PC-9 (cell line): ENCODE results near the gene LLPH. TPM values are rescaled to one million over a fixed set of nuclear protein-coding genes. Genes with fewer than 3 reads are reported as not detected.

Experiments
- BruUV-seq: library from RNA; stranded (reverse); fragments of 400-500 nt; replicated peaks from 2 replicates; lab custom pipeline; 2021; lab: Mats Ljungman, UMichigan
- CTCF ChIA-PET: fragments of 300-600 bp; sonication (Branson Sonifier 250); formaldehyde crosslinking; loops from one replicate; lab custom pipeline; 2022; ENCODE audit warnings: antibody characterized with exemption; lab: Charles Lee
- POLR2A ChIA-PET: fragments of 300-600 bp; sonication (Branson Sonifier 250); formaldehyde crosslinking; loops from one replicate; lab custom pipeline; 2022; ENCODE audit warnings: antibody characterized with exemption; ENCODE audit not compliant: unreplicated experiment; lab: Charles Lee
- DNase-seq, 2 experiments: peaks; one replicate each; pipeline versions ENCODE4 v3.0.0 to v3.0.0-alpha.2; 2015 to 2022; ENCODE audit warnings: mixed read lengths in 1 of 2
- H2AFZ ChIP-seq: fragments of 200-600 bp; sonication (generic); 2 replicates; pipeline ENCODE4 v1.8.1; 2017; ENCODE audit warnings: antibody characterized with exemption
- H3F3A ChIP-seq: fragments of 200-600 bp; sonication (generic); 2 replicates; pipeline ENCODE4 v1.8.1; 2017; ENCODE audit warnings: antibody characterized with exemption, mild to moderate bottlenecking, low read depth; ENCODE audit not compliant: insufficient read depth
- H3K27ac ChIP-seq: fragments of 200-600 bp; sonication (generic); 2 replicates; pipeline ENCODE4 v1.6.1; 2016; ENCODE audit warnings: mixed run types
- H3K27me3 ChIP-seq: fragments of 200-600 bp; sonication (generic); 2 replicates; pipeline ENCODE4 v1.6.1; 2016; ENCODE audit warnings: low read depth, mixed run types; ENCODE audit not compliant: insufficient read depth
- H3K36me3 ChIP-seq: fragments of 200-600 bp; sonication (generic); 2 replicates; pipeline ENCODE4 v1.6.1; 2016; ENCODE audit warnings: low read depth, mixed run types
- H3K4me1 ChIP-seq: fragments of 200-600 bp; sonication (generic); replicated peaks from 2 replicates; pipeline ENCODE4 v1.6.1; 2016; ENCODE audit warnings: mixed run types; ENCODE audit not compliant: insufficient read depth
- H3K4me2 ChIP-seq: fragments of 200-600 bp; sonication (generic); 2 replicates; pipeline ENCODE4 v1.6.1; 2017; ENCODE audit warnings: mixed run types
- H3K4me3 ChIP-seq: fragments of 200-600 bp; sonication (generic); 2 replicates; pipeline ENCODE4 v1.6.1; 2016; ENCODE audit warnings: mixed run types
- H3K79me2 ChIP-seq: fragments of 200-600 bp; sonication (generic); 2 replicates; pipeline ENCODE4 v1.6.1; 2017; ENCODE audit warnings: low read depth, mixed run types
- H3K9me2 ChIP-seq: fragments of 200-600 bp; sonication (generic); 2 replicates; pipeline ENCODE4 v1.8.1; 2017; ENCODE audit warnings: mild to moderate bottlenecking; ENCODE audit not compliant: insufficient read depth
- H3K9me3 ChIP-seq: fragments of 200-600 bp; sonication (generic); 2 replicates; pipeline ENCODE4 v1.8.1; 2016; ENCODE audit warnings: low read depth; ENCODE audit not compliant: insufficient read depth
- H4K20me1 ChIP-seq: fragments of 200-600 bp; sonication (generic); 2 replicates; pipeline ENCODE4 v1.8.1; 2017; ENCODE audit not compliant: insufficient read depth
- EZH2 ChIP-seq: fragments of 200-600 bp; sonication (generic); IDR thresholded peaks from 2 replicates; pipeline ENCODE4 v1.8.0; 2017; ENCODE audit warnings: antibody characterized with exemption, low read depth
- intact Hi-C: fragments of 100-400 bp; cut with micrococcal nuclease; formaldehyde crosslinking; loops from one replicate; pipeline ENCODE4 v1.10.0; 2022; ENCODE audit not compliant: unreplicated experiment
- total RNA-seq: library from RNA; stranded (reverse); gene quantifications from 2 replicates; pipeline ENCODE4 v1.2.3, GENCODE V29; 2021
- TF ChIP-seq, protein P1 (sequence below): fragments of 200-600 bp; sonication (generic); conservative IDR thresholded peaks from 2 replicates; pipeline ENCODE4 v1.6.1; 2017; ENCODE audit warnings: mixed run types, antibody characterized with exemption, mild to moderate bottlenecking, moderate library complexity

Gene LLPH
- total RNA-seq, 1 experiment from 2014 or later: 25.0 TPM

DNA sequence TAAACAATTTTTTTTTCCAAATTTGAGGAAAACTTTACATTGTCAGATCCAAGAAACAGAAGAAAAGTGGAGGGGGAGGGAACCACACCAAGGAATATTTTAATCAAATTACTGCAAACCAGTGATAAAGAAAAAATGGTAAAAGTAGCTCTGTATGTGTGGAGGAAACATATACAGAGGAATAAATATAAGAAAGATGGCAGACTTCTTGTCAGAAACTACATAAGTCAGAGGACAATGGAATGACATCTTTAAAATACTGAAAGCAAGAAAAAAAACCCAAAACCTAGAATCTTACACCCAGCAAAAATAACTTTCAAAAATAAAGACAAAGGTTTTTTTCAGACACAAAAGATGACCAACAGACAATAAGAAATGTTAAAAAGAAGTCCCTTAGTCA lies 10.2 kb upstream of the LLPH start:
- BruUV-seq: no TSS peak
- Histone ChIP-seq H3K27me3 (no peaks in the 10 kb centered on the region), H3K36me3 (peaks cover 35% of the 10 kb centered on the region; the same call in 1 of the 2 replicates), H3K4me1 (peaks cover 5% of the 10 kb centered on the region; the same call in 1 of the 2 replicates), H2AFZ (no peak overlapping the region), H3F3A (0 out of 2 replicates have a peak, but pooled peaks cover 4% of the 10 kb centered on the region), H3K27ac (no peak overlapping the region), H3K4me3 (no peak overlapping the region), H4K20me1 (no peaks in the 10 kb centered on the region; the same call in 1 of the 2 replicates), H3K79me2 (no peaks in the 10 kb centered on the region), H3K9me3 (peaks cover 49% of the 10 kb centered on the region), H3K4me2 (no peak overlapping the region), H3K9me2 (no peaks in the 10 kb centered on the region; the same call in 1 of the 2 replicates)
- POLR2A ChIA-PET: interaction anchor here (0.6 kb wide), 1 partner anchor 633 kb away, joined by 3 read pairs; no protein-coding TSS in a partner anchor
- no peak for DNase-seq
- TF ChIP-seq EZH2: no peak
- TF ChIP-seq, protein P1, sequence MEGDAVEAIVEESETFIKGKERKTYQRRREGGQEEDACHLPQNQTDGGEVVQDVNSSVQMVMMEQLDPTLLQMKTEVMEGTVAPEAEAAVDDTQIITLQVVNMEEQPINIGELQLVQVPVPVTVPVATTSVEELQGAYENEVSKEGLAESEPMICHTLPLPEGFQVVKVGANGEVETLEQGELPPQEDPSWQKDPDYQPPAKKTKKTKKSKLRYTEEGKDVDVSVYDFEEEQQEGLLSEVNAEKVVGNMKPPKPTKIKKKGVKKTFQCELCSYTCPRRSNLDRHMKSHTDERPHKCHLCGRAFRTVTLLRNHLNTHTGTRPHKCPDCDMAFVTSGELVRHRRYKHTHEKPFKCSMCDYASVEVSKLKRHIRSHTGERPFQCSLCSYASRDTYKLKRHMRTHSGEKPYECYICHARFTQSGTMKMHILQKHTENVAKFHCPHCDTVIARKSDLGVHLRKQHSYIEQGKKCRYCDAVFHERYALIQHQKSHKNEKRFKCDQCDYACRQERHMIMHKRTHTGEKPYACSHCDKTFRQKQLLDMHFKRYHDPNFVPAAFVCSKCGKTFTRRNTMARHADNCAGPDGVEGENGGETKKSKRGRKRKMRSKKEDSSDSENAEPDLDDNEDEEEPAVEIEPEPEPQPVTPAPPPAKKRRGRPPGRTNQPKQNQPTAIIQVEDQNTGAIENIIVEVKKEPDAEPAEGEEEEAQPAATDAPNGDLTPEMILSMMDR: no peak
- intact Hi-C loops: no loop called here
- CTCF ChIA-PET: no interaction called here

DNA sequence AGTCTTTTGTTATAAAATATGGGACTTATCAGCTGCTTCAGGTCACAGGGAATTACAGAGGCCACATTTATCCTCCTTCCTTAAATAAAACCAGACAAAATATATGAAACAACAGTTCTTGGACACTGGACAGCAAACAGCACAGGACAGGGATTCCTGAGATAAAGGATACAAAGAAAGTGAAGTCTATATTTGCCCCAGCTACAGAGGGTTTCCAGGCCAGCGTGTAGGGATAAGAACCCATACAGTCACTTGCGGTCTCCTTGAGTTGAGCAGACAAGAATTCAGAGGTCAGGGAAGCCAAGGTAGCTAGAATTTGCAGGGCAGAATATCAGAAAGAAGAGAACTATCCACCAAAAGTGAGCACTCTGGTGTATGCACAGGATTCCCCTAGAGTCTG lies 8.8 kb upstream of the LLPH start:
- ChIA-PET CTCF (no interaction called here), POLR2A (no interaction called here)
- no peak overlapping the region for H3K27ac ChIP-seq
- no peaks in the 10 kb centered on the region for H3K79me2 ChIP-seq
- no peak overlapping the region for H2AFZ ChIP-seq
- H3K4me1 ChIP-seq: no peaks in the 10 kb centered on the region
- no peak for DNase-seq
- no peaks in the 10 kb centered on the region; the same call in 1 of the 2 replicates for H3K9me2 ChIP-seq
- no peak overlapping the region for H3K4me3 ChIP-seq
- no TSS peak for BruUV-seq
- H3K36me3 ChIP-seq: peaks cover 30% of the 10 kb centered on the region; the same call in 1 of the 2 replicates
- peaks cover 38% of the 10 kb centered on the region for H3K9me3 ChIP-seq
- no peaks in the 10 kb centered on the region; the same call in 1 of the 2 replicates for H4K20me1 ChIP-seq
- no peaks in the 10 kb centered on the region for H3K27me3 ChIP-seq
- intact Hi-C loops: loop anchor here (10.0 kb wide), 1 partner anchor 265 kb away; no protein-coding TSS in a partner anchor
- TF ChIP-seq EZH2: no peak
- TF ChIP-seq, protein P1: no peak
- H3F3A ChIP-seq: no peaks in the 10 kb centered on the region
- H3K4me2 ChIP-seq: no peak overlapping the region

DNA sequence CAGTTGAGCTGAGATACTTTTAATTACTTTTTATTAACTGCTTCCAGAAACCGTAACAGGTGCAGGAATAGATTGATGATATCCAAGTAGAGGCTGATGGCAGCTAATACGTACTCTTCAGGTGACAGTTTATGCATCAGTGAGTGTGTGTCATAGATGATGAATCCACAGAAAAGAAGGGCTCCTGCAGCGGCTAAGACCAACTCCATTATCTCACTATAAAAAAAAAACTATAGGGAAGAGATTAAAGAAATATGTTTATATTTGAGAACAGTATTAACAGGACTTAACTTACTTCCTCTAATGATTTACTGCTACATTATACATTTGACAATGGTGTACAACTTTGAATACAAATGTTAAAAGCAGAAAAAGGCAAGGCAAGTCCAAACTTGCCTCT lies 7.4 kb upstream of the LLPH start:
- H3K27me3 ChIP-seq: no peaks in the 10 kb centered on the region
- no peak overlapping the region for H3K27ac ChIP-seq
- H3K4me3 ChIP-seq: no peak overlapping the region
- peaks cover 30% of the 10 kb centered on the region; the same call in 1 of the 2 replicates for H3K36me3 ChIP-seq
- ChIA-PET CTCF (no interaction called here), POLR2A (no interaction called here)
- DNase-seq: no peak
- no peak for TF ChIP-seq EZH2
- TF ChIP-seq, protein P1: no peak
- no peaks in the 10 kb centered on the region for H3F3A ChIP-seq
- H3K79me2 ChIP-seq: no peaks in the 10 kb centered on the region
- intact Hi-C loops: loop anchor here (10.0 kb wide), 1 partner anchor 267 kb away; no protein-coding TSS in a partner anchor
- no peaks in the 10 kb centered on the region; the same call in 1 of the 2 replicates for H4K20me1 ChIP-seq
- no peaks in the 10 kb centered on the region; the same call in 1 of the 2 replicates for H3K9me2 ChIP-seq
- no peak overlapping the region for H2AFZ ChIP-seq
- H3K9me3 ChIP-seq: peaks cover 31% of the 10 kb centered on the region
- H3K4me2 ChIP-seq: no peak overlapping the region
- no TSS peak for BruUV-seq
- H3K4me1 ChIP-seq: 0 out of 2 replicates have a peak, but pooled peaks cover under 1% of the 10 kb centered on the region
